Loucy (cell line): Measurements from ENCODE around the gene H1-8.

Experiments
- CTCF ChIP-seq: fragments of 200-600 bp; sonication (generic); conservative IDR thresholded peaks from 2 replicates; pipeline ENCODE4 v1.5.1; 2014; ENCODE audit warnings: mild to moderate bottlenecking, antibody characterized with exemption, low read length
- EZH2phosphoT487 ChIP-seq: fragments of 200-600 bp; IDR thresholded peaks from 2 replicates; pipeline ENCODE4 v1.6.1; 2018; ENCODE audit warnings: antibody characterized with exemption, mild to moderate bottlenecking, moderate library complexity, borderline replicate concordance

GRCh38 chr3:129575997-129576384, 33.0 kb downstream of the H1-8 start:
- TF ChIP-seq CTCF (no peak), EZH2phosphoT487 (no peak)
